ENCODE data around the gene ST8SIA2. TPM values are rescaled to one million over a fixed set of nuclear protein-coding genes. Genes with fewer than 3 reads are reported as not detected.

ST8SIA2 gene
- total RNA-seq, 2 experiments from 2014 or later, result not detected

DNA sequence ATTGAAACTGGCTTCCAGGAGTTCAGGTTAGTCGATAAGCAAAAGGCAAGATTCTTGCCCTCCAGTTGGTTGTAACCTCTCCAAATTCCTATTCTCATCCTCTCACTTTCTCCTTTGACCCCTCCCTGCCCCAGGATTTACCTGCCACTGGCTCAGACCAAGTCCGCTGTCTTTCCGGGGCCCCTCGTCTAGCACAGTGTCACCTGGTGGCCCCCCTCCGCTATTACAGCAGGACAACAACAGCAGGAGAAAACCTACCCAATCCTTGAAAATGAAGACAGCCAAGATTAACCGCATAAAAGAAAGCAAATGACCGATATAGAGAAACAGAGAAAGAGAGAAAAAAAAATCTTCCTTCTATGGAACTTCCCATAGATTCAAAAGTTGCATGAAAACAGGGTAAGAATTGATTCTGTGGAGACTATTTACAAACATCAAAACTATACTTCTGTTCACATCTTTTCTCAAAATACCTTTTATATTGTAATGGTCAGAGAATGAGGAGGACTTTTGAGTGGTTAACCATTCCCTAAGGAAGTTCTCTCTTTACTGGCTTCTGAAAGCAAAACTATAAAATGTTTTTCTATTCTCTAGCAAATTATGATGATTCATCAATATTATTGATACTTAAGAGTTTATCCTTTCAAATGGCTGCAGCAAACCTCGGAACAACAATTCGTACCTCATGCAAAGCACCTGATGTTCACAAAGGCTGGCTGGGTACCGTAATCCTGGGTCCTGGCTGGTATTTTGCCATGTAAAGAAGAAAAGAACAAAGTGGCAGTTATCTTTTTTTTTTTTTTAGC is 10.0 kb upstream of the ST8SIA2 start:
- POLR2A ChIA-PET, result no interaction called here
- CTCF ChIA-PET, result no interaction called here
- DNase-seq, result peak in 2 of 14 experiments; percentile 17 to 25
- no peak overlapping the region for H3K4me3 Mint-ChIP-seq
- TF ChIP-seq, protein P1, sequence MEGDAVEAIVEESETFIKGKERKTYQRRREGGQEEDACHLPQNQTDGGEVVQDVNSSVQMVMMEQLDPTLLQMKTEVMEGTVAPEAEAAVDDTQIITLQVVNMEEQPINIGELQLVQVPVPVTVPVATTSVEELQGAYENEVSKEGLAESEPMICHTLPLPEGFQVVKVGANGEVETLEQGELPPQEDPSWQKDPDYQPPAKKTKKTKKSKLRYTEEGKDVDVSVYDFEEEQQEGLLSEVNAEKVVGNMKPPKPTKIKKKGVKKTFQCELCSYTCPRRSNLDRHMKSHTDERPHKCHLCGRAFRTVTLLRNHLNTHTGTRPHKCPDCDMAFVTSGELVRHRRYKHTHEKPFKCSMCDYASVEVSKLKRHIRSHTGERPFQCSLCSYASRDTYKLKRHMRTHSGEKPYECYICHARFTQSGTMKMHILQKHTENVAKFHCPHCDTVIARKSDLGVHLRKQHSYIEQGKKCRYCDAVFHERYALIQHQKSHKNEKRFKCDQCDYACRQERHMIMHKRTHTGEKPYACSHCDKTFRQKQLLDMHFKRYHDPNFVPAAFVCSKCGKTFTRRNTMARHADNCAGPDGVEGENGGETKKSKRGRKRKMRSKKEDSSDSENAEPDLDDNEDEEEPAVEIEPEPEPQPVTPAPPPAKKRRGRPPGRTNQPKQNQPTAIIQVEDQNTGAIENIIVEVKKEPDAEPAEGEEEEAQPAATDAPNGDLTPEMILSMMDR (IDR thresholded peaks at IDR 0.05), result no peak
- H3K4me1 ChIP-seq (ENCODE audit: insufficient read depth, low read length), result no peaks in the 10 kb centered on the region
- no peak overlapping the region for H3K4me3 ChIP-seq (ENCODE audit: low read length)
- no peaks in the 10 kb centered on the region for H3K36me3 Mint-ChIP-seq (ENCODE audit: low read depth)
- H3K9me3 Mint-ChIP-seq, result no peaks in the 10 kb centered on the region
- peaks cover 59% of the 10 kb centered on the region for H3K27me3 Mint-ChIP-seq
- H3K36me3 ChIP-seq (ENCODE audit: insufficient read depth, low read length), result no peaks in the 10 kb centered on the region
- no peak for ATAC-seq (ENCODE audit: poor library complexity)
- H3K27ac ChIP-seq (ENCODE audit: low read depth in 1 of 2, low read length in 2 of 2), result no peak overlapping the region
- H3K9me3 ChIP-seq (ENCODE audit: control insufficient read depth in 1 of 2, insufficient read depth in 1 of 2, low read length in 2 of 2), result no peaks in the 10 kb centered on the region
- intact Hi-C loops (cut with DNase I, micrococcal nuclease), result no loop called here
- H3K27ac Mint-ChIP-seq, result no peak overlapping the region
- H3K4me1 Mint-ChIP-seq (ENCODE audit: low read depth), result no peaks in the 10 kb centered on the region
- peaks cover 12 to 13% of the 10 kb centered on the region in 2 experiments for H3K27me3 ChIP-seq (ENCODE audit: control insufficient read depth in 1 of 2, insufficient read depth in 2 of 2, low read length in 2 of 2)

DNA sequence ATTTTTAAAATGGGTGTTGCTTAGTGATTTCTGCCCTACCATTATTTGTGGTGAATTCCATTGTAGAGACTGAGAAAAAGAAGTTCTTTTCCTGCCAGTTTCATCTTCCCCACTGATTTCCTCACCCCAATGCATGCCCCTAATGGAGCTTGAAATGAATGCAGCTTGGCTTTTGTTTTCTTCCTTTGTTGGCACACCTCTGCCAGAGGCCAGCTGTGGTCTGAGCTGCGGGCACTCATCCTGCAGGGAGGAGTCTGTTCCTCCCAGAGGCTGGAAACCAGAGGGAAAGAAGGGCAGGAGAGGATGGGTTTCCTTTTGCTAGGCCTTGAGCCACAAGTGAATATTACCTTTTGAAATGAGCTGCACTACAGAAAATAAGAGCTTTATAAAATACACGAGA is 9.3 kb upstream of the ST8SIA2 start:
- Histone ChIP-seq H3K4me1 (ENCODE audit: insufficient read depth, low read length) (no peaks in the 10 kb centered on the region), H3K36me3 (ENCODE audit: insufficient read depth, low read length) (no peaks in the 10 kb centered on the region), H3K27me3 (ENCODE audit: control insufficient read depth in 1 of 2, insufficient read depth in 2 of 2, low read length in 2 of 2) (peaks cover 13 to 18% of the 10 kb centered on the region in 2 experiments), H3K4me3 (ENCODE audit: low read length) (no peak overlapping the region), H3K27ac (ENCODE audit: low read depth in 1 of 2, low read length in 2 of 2) (no peak overlapping the region), H3K9me3 (ENCODE audit: control insufficient read depth in 1 of 2, insufficient read depth in 1 of 2, low read length in 2 of 2) (no peaks in the 10 kb centered on the region)
- POLR2A ChIA-PET, result no interaction called here
- H3K36me3 Mint-ChIP-seq (ENCODE audit: low read depth), result no peaks in the 10 kb centered on the region
- H3K4me1 Mint-ChIP-seq (ENCODE audit: low read depth), result no peaks in the 10 kb centered on the region
- ATAC-seq (ENCODE audit: poor library complexity) (no peak), DNase-seq (no peak)
- TF ChIP-seq, protein P1 (IDR thresholded peaks at IDR 0.05), result no peak
- no peak overlapping the region for H3K27ac Mint-ChIP-seq
- no peaks in the 10 kb centered on the region for H3K9me3 Mint-ChIP-seq
- H3K4me3 Mint-ChIP-seq, result no peak overlapping the region
- CTCF ChIA-PET, result interaction anchor here (0.6 kb wide), 1 partner anchor 236 kb away, joined by 4 read pairs; no protein-coding TSS in a partner anchor
- H3K27me3 Mint-ChIP-seq, result peaks cover 63% of the 10 kb centered on the region
- intact Hi-C loops (cut with DNase I, micrococcal nuclease), result no loop called here

DNA sequence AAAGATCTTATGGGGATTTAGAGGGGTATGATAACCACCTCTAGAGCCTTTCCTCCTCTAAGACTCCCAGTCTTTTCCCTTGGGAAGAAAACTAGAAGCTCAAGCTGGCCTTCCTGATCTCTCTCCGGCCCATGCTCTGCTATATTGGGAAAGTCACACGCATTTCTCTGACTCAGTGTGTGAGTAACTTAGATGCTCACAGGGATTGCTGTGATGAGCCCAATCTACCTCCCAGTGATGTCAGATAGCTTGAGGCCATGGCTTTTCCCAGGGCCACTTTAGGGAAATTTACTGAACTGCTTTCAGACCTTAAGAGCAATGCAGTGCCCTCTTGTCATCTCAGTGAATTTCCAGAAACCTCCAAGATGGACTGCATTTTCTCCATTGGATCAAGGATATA is 8.6 kb upstream of the ST8SIA2 start:
- Mint-ChIP-seq H3K27ac (no peak overlapping the region), H3K36me3 (ENCODE audit: low read depth) (no peaks in the 10 kb centered on the region), H3K27me3 (peaks cover 63% of the 10 kb centered on the region), H3K4me3 (no peak overlapping the region), H3K4me1 (ENCODE audit: low read depth) (no peaks in the 10 kb centered on the region), H3K9me3 (no peaks in the 10 kb centered on the region)
- ChIA-PET POLR2A (no interaction called here), CTCF (interaction anchor here (0.6 kb wide), 1 partner anchor 235 kb away, joined by 4 read pairs; no protein-coding TSS in a partner anchor)
- H3K4me1 ChIP-seq (ENCODE audit: insufficient read depth, low read length), result no peaks in the 10 kb centered on the region
- ATAC-seq (ENCODE audit: poor library complexity) (no peak), DNase-seq (no peak)
- H3K9me3 ChIP-seq (ENCODE audit: control insufficient read depth in 1 of 2, insufficient read depth in 1 of 2, low read length in 2 of 2), result no peaks in the 10 kb centered on the region
- H3K4me3 ChIP-seq (ENCODE audit: low read length), result no peak overlapping the region
- intact Hi-C loops (cut with DNase I, micrococcal nuclease), result no loop called here
- H3K27me3 ChIP-seq (ENCODE audit: control insufficient read depth in 1 of 2, insufficient read depth in 2 of 2, low read length in 2 of 2), result peaks cover 15 to 23% of the 10 kb centered on the region in 2 experiments
- TF ChIP-seq, protein P1 (IDR thresholded peaks at IDR 0.05), result no peak
- no peaks in the 10 kb centered on the region for H3K36me3 ChIP-seq (ENCODE audit: insufficient read depth, low read length)
- H3K27ac ChIP-seq (ENCODE audit: low read depth in 1 of 2, low read length in 2 of 2), result no peak overlapping the region

All from CD4-positive, alpha-beta T cell (primary cell).